Measurements from ENCODE around the gene ERG. TPM values are rescaled to one million over a fixed set of nuclear protein-coding genes. Genes with fewer than 3 reads are reported as not detected.

The ERG gene
- total RNA-seq, 1 experiment from 2014 or later: not detected

DNA sequence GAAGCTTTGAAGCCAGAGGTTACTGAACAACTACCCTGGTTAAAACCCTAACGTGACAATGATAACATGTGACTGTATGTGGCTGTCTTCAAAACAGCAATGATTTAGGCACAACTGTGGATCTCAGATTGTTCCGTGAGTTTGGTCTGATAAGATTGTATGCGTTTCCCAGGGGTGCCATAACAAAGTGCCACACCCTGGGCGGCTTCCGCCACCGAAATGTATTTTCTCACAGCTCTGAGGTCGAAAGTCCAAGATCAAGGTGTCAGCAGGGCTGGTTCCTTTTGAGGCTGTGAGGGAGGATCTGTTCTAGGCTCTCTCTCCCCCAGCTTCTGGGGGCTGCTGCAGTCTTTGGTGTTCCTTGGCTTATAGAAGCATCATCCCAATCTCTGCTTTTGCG, 29.5 kb upstream of the ERG start:
- Mint-ChIP-seq H3K4me1 (ENCODE audit: low read depth, unreplicated experiment) (no peaks in the 10 kb centered on the region), H3K27ac (ENCODE audit: unreplicated experiment) (no peak overlapping the region), H3K4me3 (ENCODE audit: low read depth, unreplicated experiment) (no peak overlapping the region), H3K9me3 (ENCODE audit: low read depth, unreplicated experiment) (no peaks in the 10 kb centered on the region), H3K36me3 (ENCODE audit: insufficient read depth, unreplicated experiment) (no peaks in the 10 kb centered on the region), H3K27me3 (ENCODE audit: unreplicated experiment) (peaks cover 37% of the 10 kb centered on the region)
- no peak for DNase-seq
- no TSS peak for BruUV-seq (replicated peaks)
- intact Hi-C loops (cut with micrococcal nuclease; ENCODE audit: unreplicated experiment): no loop called here
- CTCF ChIA-PET: no interaction called here
- TF ChIP-seq, protein P1, sequence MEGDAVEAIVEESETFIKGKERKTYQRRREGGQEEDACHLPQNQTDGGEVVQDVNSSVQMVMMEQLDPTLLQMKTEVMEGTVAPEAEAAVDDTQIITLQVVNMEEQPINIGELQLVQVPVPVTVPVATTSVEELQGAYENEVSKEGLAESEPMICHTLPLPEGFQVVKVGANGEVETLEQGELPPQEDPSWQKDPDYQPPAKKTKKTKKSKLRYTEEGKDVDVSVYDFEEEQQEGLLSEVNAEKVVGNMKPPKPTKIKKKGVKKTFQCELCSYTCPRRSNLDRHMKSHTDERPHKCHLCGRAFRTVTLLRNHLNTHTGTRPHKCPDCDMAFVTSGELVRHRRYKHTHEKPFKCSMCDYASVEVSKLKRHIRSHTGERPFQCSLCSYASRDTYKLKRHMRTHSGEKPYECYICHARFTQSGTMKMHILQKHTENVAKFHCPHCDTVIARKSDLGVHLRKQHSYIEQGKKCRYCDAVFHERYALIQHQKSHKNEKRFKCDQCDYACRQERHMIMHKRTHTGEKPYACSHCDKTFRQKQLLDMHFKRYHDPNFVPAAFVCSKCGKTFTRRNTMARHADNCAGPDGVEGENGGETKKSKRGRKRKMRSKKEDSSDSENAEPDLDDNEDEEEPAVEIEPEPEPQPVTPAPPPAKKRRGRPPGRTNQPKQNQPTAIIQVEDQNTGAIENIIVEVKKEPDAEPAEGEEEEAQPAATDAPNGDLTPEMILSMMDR (IDR thresholded peaks at IDR 0.05; ENCODE audit: unreplicated experiment): no peak

DNA sequence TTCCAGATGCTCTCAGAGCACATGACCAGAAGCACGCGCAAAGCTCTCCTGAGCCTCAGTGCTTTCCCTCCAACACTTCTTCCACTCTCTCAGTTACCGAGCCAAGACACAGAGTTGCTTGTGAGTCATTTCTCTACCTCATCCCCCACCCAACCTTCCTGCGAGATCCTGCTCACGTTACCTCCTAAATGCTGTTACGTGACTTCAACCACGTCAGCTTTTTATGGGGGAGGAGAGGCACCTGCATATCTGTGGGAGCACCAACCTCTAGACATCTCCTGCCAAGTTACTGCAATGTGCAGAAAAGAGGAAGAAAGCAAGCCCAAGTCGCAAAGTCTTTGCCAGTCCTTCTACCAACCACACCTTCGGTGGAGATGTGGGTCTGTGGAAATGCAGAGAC, 27.2 kb upstream of the ERG start:
- CTCF ChIA-PET: interaction anchor here (0.5 kb wide), 1 partner anchor 522 kb away, joined by 3 read pairs; no protein-coding TSS in a partner anchor
- Mint-ChIP-seq H3K27ac (ENCODE audit: unreplicated experiment) (no peak overlapping the region), H3K4me3 (ENCODE audit: low read depth, unreplicated experiment) (no peak overlapping the region)

DNA sequence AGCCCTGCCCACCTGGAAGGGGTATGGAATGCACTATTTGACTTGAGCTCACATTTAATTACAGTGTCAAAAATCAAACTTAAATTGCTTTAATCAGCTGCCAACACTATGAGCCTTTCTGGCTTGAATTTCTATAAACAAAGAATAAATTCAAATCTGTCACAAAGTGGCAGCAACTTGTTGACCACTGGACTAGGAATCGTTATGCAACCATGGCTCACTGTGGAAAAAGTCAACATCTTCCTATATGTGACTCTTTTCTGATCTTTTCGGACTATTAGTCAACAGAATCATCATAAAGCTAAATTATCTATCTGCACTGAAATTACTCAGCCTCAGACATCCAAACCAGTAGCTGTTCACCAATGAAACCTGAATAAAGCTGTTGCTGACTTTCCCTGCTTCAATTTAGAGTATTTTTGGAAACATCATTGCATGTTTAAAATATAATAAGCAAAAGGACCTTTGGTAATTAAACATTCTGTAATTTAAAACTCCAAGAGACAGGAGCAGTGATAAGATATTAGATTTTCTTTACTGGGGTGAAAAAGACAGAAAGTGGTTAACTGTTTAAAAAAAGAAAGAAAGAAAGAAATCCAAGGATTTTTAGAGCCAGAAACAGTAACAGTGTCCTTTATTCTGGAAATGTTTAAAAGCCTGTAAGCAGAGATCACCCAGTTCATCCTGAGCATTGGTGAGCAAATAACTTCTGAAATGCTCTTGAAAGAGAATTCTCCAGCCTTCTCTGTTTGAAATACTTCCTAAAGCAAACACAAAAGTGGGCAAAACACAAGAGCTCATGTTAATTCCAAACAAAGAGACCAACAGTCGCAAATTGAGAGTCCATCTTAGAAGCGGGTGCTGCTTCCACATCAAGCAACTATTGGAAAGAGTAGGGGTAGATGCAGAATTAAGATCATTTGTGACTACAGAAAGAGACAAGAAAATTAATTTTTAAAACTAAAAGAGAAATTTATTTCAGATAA, 26.2 kb upstream of the ERG start:
- no peak overlapping the region for H3K27ac Mint-ChIP-seq (ENCODE audit: unreplicated experiment)
- no peak overlapping the region for H3K4me3 Mint-ChIP-seq (ENCODE audit: low read depth, unreplicated experiment)
- TF ChIP-seq, protein P1 (IDR thresholded peaks at IDR 0.05; ENCODE audit: unreplicated experiment): no peak
- peaks cover 57% of the 10 kb centered on the region for H3K27me3 Mint-ChIP-seq (ENCODE audit: unreplicated experiment)
- BruUV-seq (replicated peaks): no TSS peak
- CTCF ChIA-PET: interaction anchor here (0.5 kb wide), 1 partner anchor 523 kb away, joined by 3 read pairs; no protein-coding TSS in a partner anchor
- intact Hi-C loops (cut with micrococcal nuclease; ENCODE audit: unreplicated experiment): no loop called here
- H3K4me1 Mint-ChIP-seq (ENCODE audit: low read depth, unreplicated experiment): no peaks in the 10 kb centered on the region
- no peak for DNase-seq
- H3K9me3 Mint-ChIP-seq (ENCODE audit: low read depth, unreplicated experiment): no peaks in the 10 kb centered on the region
- H3K36me3 Mint-ChIP-seq (ENCODE audit: insufficient read depth, unreplicated experiment): no peaks in the 10 kb centered on the region

More for the DNA sequence above, 27.2 kb upstream of the ERG start:
- no peaks in the 10 kb centered on the region for H3K36me3 Mint-ChIP-seq (ENCODE audit: insufficient read depth, unreplicated experiment)
- intact Hi-C loops (cut with micrococcal nuclease; ENCODE audit: unreplicated experiment): no loop called here
- TF ChIP-seq, protein P1 (IDR thresholded peaks at IDR 0.05; ENCODE audit: unreplicated experiment): no peak
- H3K27me3 Mint-ChIP-seq (ENCODE audit: unreplicated experiment): peaks cover 47% of the 10 kb centered on the region
- H3K9me3 Mint-ChIP-seq (ENCODE audit: low read depth, unreplicated experiment): no peaks in the 10 kb centered on the region
- no peaks in the 10 kb centered on the region for H3K4me1 Mint-ChIP-seq (ENCODE audit: low read depth, unreplicated experiment)
- BruUV-seq (replicated peaks): no TSS peak
- DNase-seq: no peak

DNA sequence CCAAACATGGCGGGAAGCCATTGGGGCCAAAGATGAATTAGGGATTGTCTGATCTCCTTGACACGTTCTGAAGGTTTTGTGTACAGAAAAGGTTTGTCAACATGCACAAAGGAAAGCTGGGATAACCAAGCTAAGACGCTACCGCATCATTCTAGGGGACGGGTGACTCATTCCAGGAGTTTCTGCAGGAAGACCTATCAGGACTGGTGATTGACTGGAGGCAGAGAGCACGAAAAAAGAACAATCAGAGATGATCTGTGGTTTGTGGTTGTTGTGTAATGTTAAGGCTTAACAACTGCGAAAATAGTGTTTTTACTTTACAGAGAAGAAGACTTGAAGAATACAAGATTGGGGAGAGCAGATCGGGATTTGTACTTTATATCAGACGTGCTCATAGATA, 22.2 kb upstream of the ERG start:
- no TSS peak for BruUV-seq (replicated peaks)
- CTCF ChIA-PET: no interaction called here

More for the DNA sequence above, 22.2 kb upstream of the ERG start:
- intact Hi-C loops (cut with micrococcal nuclease; ENCODE audit: unreplicated experiment): no loop called here
- Mint-ChIP-seq H3K9me3 (ENCODE audit: low read depth, unreplicated experiment) (no peaks in the 10 kb centered on the region), H3K4me1 (ENCODE audit: low read depth, unreplicated experiment) (no peaks in the 10 kb centered on the region), H3K36me3 (ENCODE audit: insufficient read depth, unreplicated experiment) (no peaks in the 10 kb centered on the region), H3K4me3 (ENCODE audit: low read depth, unreplicated experiment) (no peak overlapping the region), H3K27me3 (ENCODE audit: unreplicated experiment) (peaks cover 81% of the 10 kb centered on the region), H3K27ac (ENCODE audit: unreplicated experiment) (no peak overlapping the region)
- no peak for DNase-seq
- TF ChIP-seq, protein P1 (IDR thresholded peaks at IDR 0.05; ENCODE audit: unreplicated experiment): no peak

All from Calu3 (cell line).